ENCODE data around the gene EHD4. TPM values are rescaled to one million over a fixed set of nuclear protein-coding genes. Genes with fewer than 3 reads are reported as not detected.

EHD4 gene
- total RNA-seq, 1 experiment from 2014 or later: 26.9 TPM

- DNase-seq (ENCODE audit: low read depth): no peak
Observed at GRCh38 chr15:41860049-41860828, 112.1 kb downstream of the EHD4 start.

GRCh38 chr15:41858756-41859155 is 113.6 kb downstream of the EHD4 start:
- DNase-seq (ENCODE audit: low read depth): no peak

GRCh38 chr15:41857316-41857715 is 115.0 kb downstream of the EHD4 start:
- no peak for DNase-seq (ENCODE audit: low read depth)

- DNase-seq (ENCODE audit: low read depth): no peak
Observed at GRCh38 chr15:41856716-41857115, 115.6 kb downstream of the EHD4 start.

- no peak for DNase-seq (ENCODE audit: low read depth)
Observed at GRCh38 chr15:41856262-41856661, 116.1 kb downstream of the EHD4 start.

GRCh38 chr15:41855261-41855961 is 116.9 kb downstream of the EHD4 start:
- DNase-seq (ENCODE audit: low read depth): no peak

- DNase-seq (ENCODE audit: low read depth): no peak
Observed at GRCh38 chr15:41854443-41854842, 117.9 kb downstream of the EHD4 start.

GRCh38 chr15:41853831-41854230 is 118.5 kb downstream of the EHD4 start:
- no peak for DNase-seq (ENCODE audit: low read depth)

- DNase-seq (ENCODE audit: low read depth): no peak
Observed at GRCh38 chr15:41852736-41853590, 119.4 kb downstream of the EHD4 start.

GRCh38 chr15:41851755-41852370 is 120.5 kb downstream of the EHD4 start:
- no peak for DNase-seq (ENCODE audit: low read depth)

GRCh38 chr15:41851167-41851523 is 121.2 kb downstream of the EHD4 start:
- DNase-seq (ENCODE audit: low read depth): no peak

GRCh38 chr15:41850482-41851166 is 121.7 kb downstream of the EHD4 start:
- DNase-seq (ENCODE audit: low read depth): no peak

- no peak for DNase-seq (ENCODE audit: low read depth)
Observed at GRCh38 chr15:41849861-41850260, 122.5 kb downstream of the EHD4 start.

- no peak for DNase-seq (ENCODE audit: low read depth)
Observed at GRCh38 chr15:41849204-41849603, 123.2 kb downstream of the EHD4 start.

- no peak for DNase-seq (ENCODE audit: low read depth)
Observed at GRCh38 chr15:41848631-41849030, 123.7 kb downstream of the EHD4 start.

- no peak for DNase-seq (ENCODE audit: low read depth)
Observed at GRCh38 chr15:41847981-41848380, 124.4 kb downstream of the EHD4 start.

GRCh38 chr15:41847206-41847605 is 125.2 kb downstream of the EHD4 start:
- DNase-seq (ENCODE audit: low read depth): no peak
